Neuronal stem cell (in vitro differentiated cells): ENCODE results near the gene SMIM21.

ENCODE experiments used
- DNase-seq: peaks from one replicate; pipeline ENCODE4 v3.0.0-alpha.2; 2013; ENCODE audit warnings: low spot score
- H2AFZ ChIP-seq: one replicate; pipeline ENCODE4 v1.6.1; 2013; ENCODE audit warnings: mild to moderate bottlenecking, low read length, inconsistent platforms
- H2AK5ac ChIP-seq: 2 replicates; pipeline ENCODE4 v1.6.1; 2013; ENCODE audit warnings: low read depth, mild to moderate bottlenecking, inconsistent platforms, low read length, moderate library complexity, mixed read lengths
- H2BK120ac ChIP-seq: 2 replicates; pipeline ENCODE4 v1.6.1; 2013; ENCODE audit warnings: low read depth, mild to moderate bottlenecking, inconsistent platforms, low read length, moderate library complexity, mixed read lengths
- H2BK12ac ChIP-seq: one replicate; pipeline ENCODE4 v1.6.1; 2013; ENCODE audit warnings: low read length, inconsistent platforms
- H2BK15ac ChIP-seq: 2 replicates; pipeline ENCODE4 v1.6.1; 2013; ENCODE audit warnings: mild to moderate bottlenecking, low read length, inconsistent platforms, mixed read lengths
- H2BK5ac ChIP-seq: one replicate; pipeline ENCODE4 v1.6.1; 2013; ENCODE audit warnings: inconsistent platforms, mild to moderate bottlenecking, low read length, moderate library complexity
- H3K14ac ChIP-seq: one replicate; pipeline ENCODE4 v1.6.1; 2013; ENCODE audit warnings: low read length, inconsistent platforms
- H3K18ac ChIP-seq: 2 replicates; pipeline ENCODE4 v1.6.1; 2013; ENCODE audit warnings: low read length, inconsistent platforms
- H3K23ac ChIP-seq: 2 replicates; pipeline ENCODE4 v1.6.1; 2013; ENCODE audit warnings: low read depth, mild to moderate bottlenecking, mixed read lengths, low read length, inconsistent platforms; ENCODE audit not compliant: poor library complexity
- H3K27ac ChIP-seq: replicated peaks from 3 replicates; pipeline ENCODE4 v1.5.1; 2013; ENCODE audit warnings: low read length, inconsistent platforms
- H3K27me3 ChIP-seq, 3 experiments: 2 replicates each; pipeline ENCODE4 v1.6.1; 2013; ENCODE audit warnings: low read length in 3 of 3, mild to moderate bottlenecking in 2 of 3, inconsistent platforms in 1 of 3, low read depth in 1 of 3, mixed read lengths in 1 of 3, moderate library complexity in 1 of 3; ENCODE audit not compliant: control insufficient read depth in 3 of 3, insufficient read depth in 3 of 3
- H3K36me3 ChIP-seq, 2 donors: replicated peaks in 1 of 2; 2 replicates each; pipeline ENCODE4 v1.6.1; 2013; ENCODE audit warnings: low read length in 2 of 2; ENCODE audit not compliant: control insufficient read depth in 2 of 2, insufficient read depth in 2 of 2
- H3K4ac ChIP-seq: 2 replicates; pipeline ENCODE4 v1.6.1; 2013; ENCODE audit warnings: inconsistent platforms, mild to moderate bottlenecking, low read length, moderate library complexity
- H3K4me1 ChIP-seq, 2 donors: 1 replicate in 1 of 2; 2 replicates in 1 of 2; pipeline ENCODE4 v1.6.1; 2013; ENCODE audit warnings: low read length in 2 of 2, low read depth in 1 of 2; ENCODE audit not compliant: control insufficient read depth in 2 of 2, insufficient read depth in 1 of 2
- H3K4me2 ChIP-seq: one replicate; pipeline ENCODE4 v1.6.1; 2013; ENCODE audit warnings: mild to moderate bottlenecking, low read length, inconsistent platforms; ENCODE audit not compliant: insufficient read depth, poor library complexity, severe bottlenecking
- H3K4me3 ChIP-seq, 2 donors: 2 replicates each; pipeline ENCODE4 v1.5.1; 2013; ENCODE audit warnings: low read length in 2 of 2, mild to moderate bottlenecking in 2 of 2, inconsistent platforms in 1 of 2, moderate library complexity in 1 of 2
- H3K79me1 ChIP-seq: one replicate; pipeline ENCODE4 v1.6.1; 2013; ENCODE audit warnings: low read depth, mild to moderate bottlenecking, inconsistent platforms, low read length, moderate library complexity
- H3K9ac ChIP-seq: one replicate; pipeline ENCODE4 v1.6.1; 2013; ENCODE audit warnings: mild to moderate bottlenecking, low read depth, low read length, inconsistent platforms; ENCODE audit not compliant: poor library complexity
- H3K9me3 ChIP-seq, 2 donors: replicated peaks in 1 of 2; 2 replicates each; pipeline versions ENCODE3 to v1.6.1; 2013; ENCODE audit warnings: low read length in 2 of 2, mild to moderate bottlenecking in 2 of 2, inconsistent platforms in 1 of 2, low read depth in 1 of 2, mixed read lengths in 1 of 2, moderate library complexity in 1 of 2; ENCODE audit not compliant: control insufficient read depth in 2 of 2, insufficient read depth in 1 of 2
- H4K8ac ChIP-seq: one replicate; pipeline ENCODE4 v1.6.1; 2013; ENCODE audit warnings: low read depth, mild to moderate bottlenecking, inconsistent platforms, low read length, moderate library complexity
- H4K91ac ChIP-seq: one replicate; pipeline ENCODE4 v1.6.1; 2013; ENCODE audit warnings: low read length, low read depth, mild to moderate bottlenecking, inconsistent platforms; ENCODE audit not compliant: poor library complexity
- WGBS, 2 donors: extraction: QIAGEN DNeasy Blood & Tissue Kit; methylation state at CpG; one replicate each; pipeline ENCODE4 v1.1.7; 2013; ENCODE audit warnings: missing lambda C conversion rate in 2 of 2, mixed read lengths in 1 of 2; ENCODE audit not compliant: insufficient read length in 2 of 2, insufficient replicate concordance in 1 of 2; ENCODE audit errors: extremely low coverage in 2 of 2; 5-methylcytosine and 5-hydroxymethylcytosine counted together

Gene SMIM21

GRCh38 chr18:75364512-75365253 lies 62.8 kb downstream of the SMIM21 start:
- Histone ChIP-seq H3K27me3 (peaks cover 0 to 3% (median 0%) of the 10 kb centered on the region in 3 experiments), H2BK12ac (no peak overlapping the region), H2BK120ac (no peak overlapping the region), H3K14ac (no peak overlapping the region), H2AK5ac (no peak overlapping the region), H3K18ac (no peak overlapping the region), H3K4me1 (peaks cover 3 to 7% of the 10 kb centered on the region in 2 donors), H2AFZ (no peak overlapping the region), H3K79me1 (no peaks in the 10 kb centered on the region), H2BK5ac (no peak overlapping the region), H3K36me3 (peaks cover 0 to 2% of the 10 kb centered on the region in 2 donors), H3K9me3 (peaks cover 0 to 8% of the 10 kb centered on the region in 2 donors), H3K27ac (no peak overlapping the region), H3K4me3 (no peak overlapping the region), H2BK15ac (no peak overlapping the region), H4K91ac (no peak overlapping the region), H4K8ac (no peak overlapping the region), H3K4ac (no peak overlapping the region), H3K9ac (no peak overlapping the region), H3K4me2 (no peak overlapping the region), H3K23ac (no peak overlapping the region)
- DNase-seq, result no peak
- WGBS, 2 donors, result no CpG with 5 or more reads among the region's 13 CpGs

- H4K91ac ChIP-seq, result no peak overlapping the region
- no peak overlapping the region for H2AK5ac ChIP-seq
- H2BK5ac ChIP-seq, result no peak overlapping the region
- H3K9ac ChIP-seq, result no peak overlapping the region
- no peak overlapping the region for H2BK12ac ChIP-seq
- WGBS, 2 donors, result no CpG with 5 or more reads among the region's 13 CpGs
- no peak overlapping the region for H3K23ac ChIP-seq
- peaks cover 0 to 3% (median 0%) of the 10 kb centered on the region in 3 experiments for H3K27me3 ChIP-seq
- H4K8ac ChIP-seq, result no peak overlapping the region
- H3K79me1 ChIP-seq, result no peaks in the 10 kb centered on the region
- H2AFZ ChIP-seq, result no peak overlapping the region
- H3K18ac ChIP-seq, result no peak overlapping the region
- no peak overlapping the region for H3K4me3 ChIP-seq
- H3K4me2 ChIP-seq, result no peak overlapping the region
- no peak overlapping the region for H3K27ac ChIP-seq
- no peak overlapping the region for H2BK120ac ChIP-seq
- H3K36me3 ChIP-seq, result peaks cover 0 to 2% of the 10 kb centered on the region in 2 donors
- H3K4me1 ChIP-seq, result peaks cover 3 to 7% of the 10 kb centered on the region in 2 donors
- no peak overlapping the region for H3K14ac ChIP-seq
- H3K4ac ChIP-seq, result no peak overlapping the region
- H2BK15ac ChIP-seq, result no peak overlapping the region
- peaks cover 0 to 8% of the 10 kb centered on the region in 2 donors for H3K9me3 ChIP-seq
- no peak for DNase-seq
Measured at GRCh38 chr18:75363446-75364225, 63.9 kb downstream of the SMIM21 start.

- Histone ChIP-seq H2BK5ac (no peak overlapping the region), H4K91ac (no peak overlapping the region), H3K23ac (no peak overlapping the region), H3K79me1 (no peaks in the 10 kb centered on the region), H2AK5ac (no peak overlapping the region), H3K4me2 (no peak overlapping the region), H3K9me3 (peaks cover 0 to 8% of the 10 kb centered on the region in 2 donors), H4K8ac (no peak overlapping the region), H2BK15ac (no peak overlapping the region), H3K14ac (no peak overlapping the region), H2BK120ac (no peak overlapping the region), H2AFZ (no peak overlapping the region), H3K36me3 (peaks cover 0 to 2% of the 10 kb centered on the region in 2 donors), H2BK12ac (no peak overlapping the region), H3K4me3 (no peak overlapping the region), H3K4me1 (peaks cover 3 to 7% of the 10 kb centered on the region in 2 donors), H3K18ac (no peak overlapping the region), H3K4ac (no peak overlapping the region), H3K27ac (no peak overlapping the region), H3K9ac (no peak overlapping the region), H3K27me3 (peaks cover 0 to 3% (median 0%) of the 10 kb centered on the region in 3 experiments)
- no CpG with 5 or more reads among the region's 13 CpGs for WGBS, 2 donors
- no peak for DNase-seq
Measured at GRCh38 chr18:75362435-75362834, 65.1 kb downstream of the SMIM21 start.

GRCh38 chr18:75360941-75361340 lies 66.6 kb downstream of the SMIM21 start:
- no peak overlapping the region for H3K4me2 ChIP-seq
- no peak overlapping the region for H4K91ac ChIP-seq
- H2AFZ ChIP-seq, result no peak overlapping the region
- no peak overlapping the region for H2BK15ac ChIP-seq
- no peak overlapping the region for H3K27ac ChIP-seq
- peaks cover 0 to 2% of the 10 kb centered on the region in 2 donors for H3K36me3 ChIP-seq
- H3K4me1 ChIP-seq, result peaks cover 3 to 7% of the 10 kb centered on the region in 2 donors
- no peak overlapping the region for H2BK12ac ChIP-seq
- no peak overlapping the region for H3K4ac ChIP-seq
- no peaks in the 10 kb centered on the region for H3K79me1 ChIP-seq
- H2BK120ac ChIP-seq, result no peak overlapping the region
- H3K4me3 ChIP-seq, result no peak overlapping the region
- no CpG with 5 or more reads among the region's 11 CpGs for WGBS, 2 donors
- no peak overlapping the region for H4K8ac ChIP-seq
- no peak overlapping the region for H3K18ac ChIP-seq
- H3K14ac ChIP-seq, result no peak overlapping the region
- H3K27me3 ChIP-seq, result peaks cover 0 to 3% (median 0%) of the 10 kb centered on the region in 3 experiments
- no peak overlapping the region for H3K23ac ChIP-seq
- no peak overlapping the region for H3K9ac ChIP-seq
- no peak overlapping the region for H2AK5ac ChIP-seq
- H3K9me3 ChIP-seq, result peaks cover 0 to 10% of the 10 kb centered on the region in 2 donors
- H2BK5ac ChIP-seq, result no peak overlapping the region
- no peak for DNase-seq
